ENCODE data around the gene PIGU. TPM values are rescaled to one million over a fixed set of nuclear protein-coding genes. Genes with fewer than 3 reads are reported as not detected.
A peak's percentile ranks its signal among the peaks of the same experiment; 100 is the strongest.

Gene PIGU
- total RNA-seq, 5 donors from 2014 or later (not counting 1 experiment from before 2014, with no cell fraction given), result 8.6 to 17.1 (median 13.6) TPM

GRCh38 chr20:34582221-34582620 lies 94.7 kb downstream of the PIGU start:
- Histone ChIP-seq H3K4me3 (ENCODE audit: control insufficient read depth in 1 of 2, extremely low read depth in 1 of 2, low read length in 1 of 2) (no peak overlapping the region), H3K9me3 (no peaks in the 10 kb centered on the region), H3K27me3 (replicated peaks in 1 of 2; ENCODE audit: control insufficient read depth in 2 of 2, extremely low read depth in 1 of 2, insufficient read depth in 2 of 2, low read length in 1 of 2) (no peaks in the 10 kb centered on the region), H3K27ac (ENCODE audit: low read length) (no peak overlapping the region), H3K4me1 (ENCODE audit: control insufficient read depth in 1 of 2, extremely low read depth in 1 of 2, insufficient read depth in 2 of 2, low read length in 2 of 2) (peaks cover 2 to 20% of the 10 kb centered on the region in 2 experiments), H3K36me3 (ENCODE audit: control insufficient read depth in 2 of 2, extremely low read depth in 1 of 2, insufficient read depth in 1 of 2, low read length in 1 of 2) (peaks cover 4 to 22% of the 10 kb centered on the region in 2 donors)
- no peak for DNase-seq
- Mint-ChIP-seq H3K4me3 (no peak overlapping the region), H3K27me3 (no peaks in the 10 kb centered on the region), H3K9me3 (no peaks in the 10 kb centered on the region), H3K4me1 (peaks cover 14 to 34% (median 27%) of the 10 kb centered on the region in 3 donors), H3K27ac (peak overlapping the region; percentile 55 to 66), H3K36me3 (peaks cover 29% of the 10 kb centered on the region)
- CTCF ChIA-PET, result interaction anchor here in 1 of 2 donors (0.6 kb wide), 1 partner anchor 188 kb away, joined by 3 read pairs; no protein-coding TSS in a partner anchor
- ATAC-seq (replicated peaks in 1 of 4), result no peak
- POLR2A ChIA-PET, result no interaction called here
- WGBS (ENCODE audit: insufficient coverage), result 80% methylated on average over 1 of the region's 4 CpGs

DNA sequence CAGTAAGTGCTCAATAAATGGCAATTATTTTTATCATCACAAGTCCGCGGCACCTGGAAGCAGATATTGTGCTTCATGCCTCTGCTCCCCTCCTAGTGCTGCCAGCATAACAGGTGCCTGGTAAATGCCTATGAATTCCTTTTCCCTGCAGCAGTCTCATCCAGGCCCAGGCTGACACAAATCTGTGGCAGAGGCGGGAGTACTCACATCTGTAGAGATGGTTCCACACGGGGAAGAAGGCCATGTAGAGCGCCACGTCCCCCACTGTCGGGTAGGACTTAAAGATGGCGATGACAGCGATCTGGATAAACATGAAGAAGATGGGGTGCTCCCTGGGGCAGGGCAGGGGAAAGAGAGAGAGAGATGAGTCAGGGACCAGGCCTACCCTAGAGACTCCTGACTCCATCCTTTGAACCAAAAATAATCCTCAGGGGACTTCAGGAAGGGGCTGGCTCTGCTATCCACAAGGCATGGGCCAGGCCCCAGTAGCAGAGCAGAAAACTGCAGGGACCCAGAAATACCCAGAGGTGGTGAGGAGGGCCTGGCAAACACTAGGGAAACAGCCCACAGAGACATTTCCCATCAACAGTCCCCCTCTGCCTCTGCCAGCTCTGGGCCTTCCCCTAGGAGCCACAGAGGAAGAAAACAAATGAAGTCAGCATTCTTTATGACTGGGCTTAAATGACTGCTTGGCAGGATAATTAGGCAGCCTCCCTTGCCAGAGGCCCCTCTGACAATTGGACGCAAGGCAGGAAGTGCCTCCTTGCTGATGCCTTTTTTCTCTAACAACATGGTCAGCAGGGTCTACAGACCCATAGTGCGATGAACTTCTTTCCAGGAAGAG lies 95.3 kb downstream of the PIGU start:
- no peak for ATAC-seq (replicated peaks in 1 of 4)
- Mint-ChIP-seq H3K27ac (peak overlapping the region; percentile 55 to 90), H3K36me3 (peaks cover 28% of the 10 kb centered on the region), H3K4me1 (peaks cover 14 to 34% (median 27%) of the 10 kb centered on the region in 3 donors), H3K9me3 (no peaks in the 10 kb centered on the region), H3K27me3 (no peaks in the 10 kb centered on the region), H3K4me3 (no peak overlapping the region)
- Histone ChIP-seq H3K27ac (ENCODE audit: low read length) (peak overlapping the region; percentile 47), H3K4me1 (ENCODE audit: control insufficient read depth in 1 of 2, extremely low read depth in 1 of 2, insufficient read depth in 2 of 2, low read length in 2 of 2) (peaks cover 2 to 20% of the 10 kb centered on the region in 2 experiments), H3K36me3 (ENCODE audit: control insufficient read depth in 2 of 2, extremely low read depth in 1 of 2, insufficient read depth in 1 of 2, low read length in 1 of 2) (peaks cover 4 to 16% of the 10 kb centered on the region in 2 donors), H3K27me3 (replicated peaks in 1 of 2; ENCODE audit: control insufficient read depth in 2 of 2, extremely low read depth in 1 of 2, insufficient read depth in 2 of 2, low read length in 1 of 2) (no peaks in the 10 kb centered on the region), H3K4me3 (ENCODE audit: control insufficient read depth in 1 of 2, extremely low read depth in 1 of 2, low read length in 1 of 2) (no peak overlapping the region), H3K9me3 (no peaks in the 10 kb centered on the region)
- DNase-seq, result no peak
- POLR2A ChIA-PET, result no interaction called here
- WGBS (ENCODE audit: insufficient coverage), result 81% methylated on average over 9 of the region's 11 CpGs
- CTCF ChIA-PET, result no interaction called here

- Histone ChIP-seq H3K27me3 (replicated peaks in 1 of 2; ENCODE audit: control insufficient read depth in 2 of 2, extremely low read depth in 1 of 2, insufficient read depth in 2 of 2, low read length in 1 of 2) (no peaks in the 10 kb centered on the region), H3K27ac (ENCODE audit: low read length) (peak overlapping the region; percentile 47), H3K4me1 (ENCODE audit: control insufficient read depth in 1 of 2, extremely low read depth in 1 of 2, insufficient read depth in 2 of 2, low read length in 2 of 2) (peaks cover 2 to 20% of the 10 kb centered on the region in 2 experiments), H3K4me3 (ENCODE audit: control insufficient read depth in 1 of 2, extremely low read depth in 1 of 2, low read length in 1 of 2) (no peak overlapping the region), H3K36me3 (ENCODE audit: control insufficient read depth in 2 of 2, extremely low read depth in 1 of 2, insufficient read depth in 1 of 2, low read length in 1 of 2) (peaks cover 4 to 7% of the 10 kb centered on the region in 2 donors), H3K9me3 (no peaks in the 10 kb centered on the region)
- Mint-ChIP-seq H3K9me3 (no peaks in the 10 kb centered on the region), H3K4me1 (peaks cover 14 to 34% (median 27%) of the 10 kb centered on the region in 3 donors), H3K27ac (peak overlapping the region; percentile 90 to 92), H3K36me3 (peaks cover 23% of the 10 kb centered on the region), H3K4me3 (no peak overlapping the region), H3K27me3 (no peaks in the 10 kb centered on the region)
- DNase-seq, result peak in 1 of 35 experiments; percentile 19
- ChIA-PET POLR2A (no interaction called here), CTCF (interaction anchor here (0.6 to 1.1 kb wide), 2 partner anchors 190 to 227 kb away, joined by 3 read pairs; no protein-coding TSS in a partner anchor)
- ATAC-seq (replicated peaks in 1 of 4), result peak; percentile 48 to 77 (median 67)
- WGBS (ENCODE audit: insufficient coverage), result 63% methylated on average over 3 of the region's 7 CpGs
These were observed 96.6 kb downstream of the PIGU start for GRCh38 chr20:34579979-34580940.

GRCh38 chr20:34579191-34579978 lies 97.5 kb downstream of the PIGU start:
- Mint-ChIP-seq H3K27me3 (no peaks in the 10 kb centered on the region), H3K36me3 (peaks cover 24% of the 10 kb centered on the region), H3K4me3 (no peak overlapping the region), H3K4me1 (peaks cover 14 to 34% (median 27%) of the 10 kb centered on the region in 3 donors), H3K27ac (peak overlapping the region; percentile 90 to 92), H3K9me3 (no peaks in the 10 kb centered on the region)
- no peak for ATAC-seq (replicated peaks in 1 of 4)
- no peaks in the 10 kb centered on the region for H3K27me3 ChIP-seq (replicated peaks in 1 of 2; ENCODE audit: control insufficient read depth in 2 of 2, extremely low read depth in 1 of 2, insufficient read depth in 2 of 2, low read length in 1 of 2)
- H3K27ac ChIP-seq (ENCODE audit: low read length), result no peak overlapping the region
- DNase-seq, result no peak
- no peak overlapping the region for H3K4me3 ChIP-seq (ENCODE audit: control insufficient read depth in 1 of 2, extremely low read depth in 1 of 2, low read length in 1 of 2)
- no peaks in the 10 kb centered on the region for H3K9me3 ChIP-seq
- CTCF ChIA-PET, result interaction anchor here in 1 of 2 donors (1.1 kb wide), 1 partner anchor 191 kb away, joined by 3 read pairs; no protein-coding TSS in a partner anchor
- POLR2A ChIA-PET, result no interaction called here
- peaks cover 2 to 20% of the 10 kb centered on the region in 2 experiments for H3K4me1 ChIP-seq (ENCODE audit: control insufficient read depth in 1 of 2, extremely low read depth in 1 of 2, insufficient read depth in 2 of 2, low read length in 2 of 2)
- H3K36me3 ChIP-seq (ENCODE audit: control insufficient read depth in 2 of 2, extremely low read depth in 1 of 2, insufficient read depth in 1 of 2, low read length in 1 of 2), result peaks cover 4 to 12% of the 10 kb centered on the region in 2 donors
- 83% methylated on average over 1 of the region's 11 CpGs for WGBS (ENCODE audit: insufficient coverage)

DNA sequence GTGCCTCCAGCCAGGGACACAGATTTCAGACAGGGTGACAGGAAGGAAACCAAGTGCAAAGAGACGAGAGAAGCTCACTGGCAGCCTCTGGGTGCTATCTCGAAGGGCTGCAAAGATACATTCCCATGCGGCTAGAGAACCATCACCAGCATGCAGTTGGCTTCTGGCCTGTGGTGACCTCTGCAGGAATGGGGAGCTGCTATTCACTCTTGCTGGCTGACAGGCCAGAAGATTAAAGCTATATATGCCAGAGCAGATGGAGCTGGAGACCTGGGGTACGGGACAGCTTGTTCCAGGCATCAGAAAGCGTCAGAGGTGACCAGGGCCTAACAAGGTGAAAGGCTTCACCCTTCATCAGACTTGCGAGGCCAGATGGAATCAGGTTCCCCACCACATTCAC lies 98.4 kb downstream of the PIGU start:
- peaks cover 29% of the 10 kb centered on the region for H3K36me3 Mint-ChIP-seq
- peaks cover 6 to 20% of the 10 kb centered on the region in 2 donors for H3K36me3 ChIP-seq (ENCODE audit: control insufficient read depth in 2 of 2, extremely low read depth in 1 of 2, insufficient read depth in 1 of 2, low read length in 1 of 2)
- no peak overlapping the region for H3K4me3 Mint-ChIP-seq
- ATAC-seq (replicated peaks in 1 of 4) (no peak), DNase-seq (no peak)
- H3K27ac Mint-ChIP-seq, result no peak overlapping the region
- peaks cover 14 to 34% (median 27%) of the 10 kb centered on the region in 3 donors for H3K4me1 Mint-ChIP-seq
- H3K27ac ChIP-seq (ENCODE audit: low read length), result no peak overlapping the region
- no peaks in the 10 kb centered on the region for H3K27me3 ChIP-seq (replicated peaks in 1 of 2; ENCODE audit: control insufficient read depth in 2 of 2, extremely low read depth in 1 of 2, insufficient read depth in 2 of 2, low read length in 1 of 2)
- 88% methylated on average over 5 of the region's 6 CpGs for WGBS (ENCODE audit: insufficient coverage)
- no peaks in the 10 kb centered on the region for H3K27me3 Mint-ChIP-seq
- ChIA-PET CTCF (no interaction called here), POLR2A (no interaction called here)
- H3K4me1 ChIP-seq (ENCODE audit: control insufficient read depth in 1 of 2, extremely low read depth in 1 of 2, insufficient read depth in 2 of 2, low read length in 2 of 2), result peaks cover 2 to 20% of the 10 kb centered on the region in 2 experiments
- no peak overlapping the region for H3K4me3 ChIP-seq (ENCODE audit: control insufficient read depth in 1 of 2, extremely low read depth in 1 of 2, low read length in 1 of 2)
- no peaks in the 10 kb centered on the region for H3K9me3 ChIP-seq
- no peaks in the 10 kb centered on the region for H3K9me3 Mint-ChIP-seq

Data from T-cell (primary cell).